Activated CD4-positive, alpha-beta T cell treated with anti-CD3 and anti-CD28 coated beads, Interleukin-2, amount 50 U/mL, for 24 hours (primary cell): Measurements from ENCODE around the gene TECR.
"Not testable (repeated sequence)": the region's sequence is repeated elsewhere in the genome, so short reads cannot be mapped to it uniquely, and the experiment has no call there.

ENCODE experiments used
- DNase-seq, 2 donors: peaks; one replicate each; pipeline ENCODE4 v3.0.0-alpha.2; 2020; ENCODE audit warnings: low read depth in 1 of 2, low spot score in 1 of 2

TECR gene

DNA sequence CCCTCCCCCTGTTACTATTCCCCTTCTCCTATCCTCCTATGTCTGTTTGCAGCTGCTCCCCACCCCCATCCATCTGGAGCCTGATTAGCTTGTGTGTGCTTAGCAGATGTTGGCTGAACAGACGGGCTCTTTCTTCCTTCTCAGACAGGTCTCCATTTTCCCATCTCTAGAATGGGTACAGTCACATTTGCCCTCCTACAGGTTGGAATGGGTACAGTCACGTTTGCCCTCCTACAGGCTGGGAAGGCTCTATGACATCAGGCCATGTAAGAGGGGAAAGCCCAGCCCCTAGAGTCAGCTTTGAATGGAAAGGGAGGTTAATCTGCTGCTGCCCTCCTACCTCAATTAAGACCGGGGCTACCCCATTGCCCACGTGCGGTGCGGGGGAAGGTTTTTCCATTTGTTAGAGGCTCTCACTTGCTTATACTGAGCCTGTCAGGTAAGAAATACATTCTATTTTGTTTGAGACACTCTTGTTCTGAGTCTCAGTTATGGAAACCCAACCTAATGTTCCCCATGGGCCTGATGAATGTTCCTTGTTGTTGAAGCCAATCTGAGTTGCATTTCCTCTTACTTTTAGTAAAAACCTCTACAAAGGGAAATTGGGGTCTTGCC lies 51.3 kb downstream of the TECR start:
- DNase-seq = peak; percentile 39 to 52

DNA sequence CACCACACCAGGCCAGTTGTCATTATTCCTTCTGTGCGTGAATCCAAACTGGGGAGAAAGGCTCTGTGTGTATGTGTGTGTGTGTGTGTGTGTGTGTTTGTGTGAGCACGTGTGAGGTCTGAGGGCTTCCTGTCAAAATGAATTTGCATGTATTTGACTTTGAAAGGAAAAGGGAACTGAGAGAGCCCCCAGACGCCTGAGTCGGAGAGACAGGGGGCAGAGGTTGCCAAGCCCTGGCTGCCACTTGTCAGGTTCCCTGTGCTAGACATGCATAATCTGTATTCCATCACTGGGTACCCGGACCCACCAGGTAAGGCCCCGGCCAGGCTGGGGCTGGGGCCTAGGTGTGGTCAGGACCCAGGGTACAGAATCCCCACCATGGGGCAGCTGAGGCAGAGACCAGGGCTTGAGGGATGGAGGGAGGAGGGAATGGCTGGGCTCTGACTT lies 53.5 kb downstream of the TECR start, which contains the start of gene CLEC17A:
Gene CLEC17A, plus strand, starts transcription at position 191 of the 447 bp plus-strand sequence. Its CDS starts 77 bp downstream, at position 268.
- no peak for DNase-seq

DNA sequence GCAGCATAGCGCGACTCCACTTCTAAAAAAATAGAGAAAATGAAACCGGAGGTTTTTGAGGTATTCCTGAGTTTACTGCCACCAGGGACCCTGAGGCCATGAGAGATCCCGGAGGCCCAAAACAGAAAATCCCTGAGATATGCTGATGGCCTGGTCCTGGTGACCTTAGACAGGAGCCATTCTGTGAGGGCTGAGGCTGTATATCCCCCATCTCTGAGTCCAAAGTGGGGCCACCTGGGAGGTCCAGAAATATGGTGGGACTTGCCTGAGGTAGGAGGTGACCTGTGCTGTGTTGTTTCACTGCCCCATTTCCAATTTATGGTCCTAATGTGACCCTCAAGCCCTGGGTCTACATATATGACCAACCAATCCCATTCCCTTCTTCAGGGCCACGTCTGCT lies 55.0 kb downstream of the TECR start:
- not testable (repeated sequence) for DNase-seq

DNA sequence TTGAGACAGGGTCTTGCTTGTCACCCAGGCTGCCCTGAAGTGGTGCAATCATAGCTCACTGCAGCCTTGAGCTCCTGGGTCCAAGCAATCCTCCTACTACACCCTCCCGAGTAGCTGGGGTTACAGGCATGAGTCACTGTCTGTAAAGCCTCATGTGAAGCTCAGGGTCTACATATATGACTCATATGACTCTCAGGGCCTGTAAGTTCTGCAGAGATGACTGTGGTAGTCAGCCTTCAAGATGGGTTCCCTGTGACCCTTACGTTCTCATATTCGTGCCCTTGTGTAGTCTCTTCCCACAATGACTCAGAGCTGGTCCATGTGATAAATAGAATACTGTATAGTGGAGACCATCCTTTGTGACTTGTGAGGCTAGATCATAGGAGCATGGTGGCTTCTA lies 55.8 kb downstream of the TECR start:
- peak; percentile 13 to 45 for DNase-seq

DNA sequence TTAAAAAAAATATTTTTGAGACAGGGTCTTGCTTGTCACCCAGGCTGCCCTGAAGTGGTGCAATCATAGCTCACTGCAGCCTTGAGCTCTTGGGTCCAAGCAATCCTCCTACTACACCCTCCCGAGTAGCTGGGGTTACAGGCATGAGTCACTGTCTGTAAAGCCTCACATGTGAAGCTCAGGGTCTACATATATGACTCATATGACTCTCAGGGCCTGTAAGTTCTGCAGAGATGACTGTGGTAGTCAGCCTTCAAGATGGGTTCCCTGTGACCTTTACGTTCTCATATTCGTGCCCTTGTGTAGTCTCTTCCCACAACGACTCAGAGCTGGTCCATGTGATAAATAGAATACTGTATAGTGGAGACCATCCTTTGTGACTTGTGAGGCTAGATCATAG lies 60.0 kb downstream of the TECR start:
- DNase-seq = peak in 1 of 2 donors; percentile 14

DNA sequence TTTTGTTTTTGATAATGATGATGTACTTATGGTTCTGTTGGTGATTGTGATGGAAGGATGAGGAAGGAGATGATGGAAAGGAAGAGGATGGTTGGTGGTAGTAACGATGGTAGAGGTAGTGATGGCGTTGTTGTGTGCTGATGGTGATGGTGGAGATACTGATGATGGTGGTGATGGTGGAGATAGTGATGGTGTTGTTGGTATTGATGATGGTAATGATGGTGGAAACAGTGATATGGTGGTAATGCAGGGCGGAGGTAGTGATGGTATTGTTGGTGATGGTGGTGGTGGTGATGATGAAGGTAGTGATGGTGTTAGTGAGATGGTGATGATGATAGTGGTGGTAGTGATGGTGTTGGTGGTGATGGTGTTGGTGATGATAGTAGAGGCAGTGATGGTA lies 66.2 kb downstream of the TECR start:
- DNase-seq = no peak

DNA sequence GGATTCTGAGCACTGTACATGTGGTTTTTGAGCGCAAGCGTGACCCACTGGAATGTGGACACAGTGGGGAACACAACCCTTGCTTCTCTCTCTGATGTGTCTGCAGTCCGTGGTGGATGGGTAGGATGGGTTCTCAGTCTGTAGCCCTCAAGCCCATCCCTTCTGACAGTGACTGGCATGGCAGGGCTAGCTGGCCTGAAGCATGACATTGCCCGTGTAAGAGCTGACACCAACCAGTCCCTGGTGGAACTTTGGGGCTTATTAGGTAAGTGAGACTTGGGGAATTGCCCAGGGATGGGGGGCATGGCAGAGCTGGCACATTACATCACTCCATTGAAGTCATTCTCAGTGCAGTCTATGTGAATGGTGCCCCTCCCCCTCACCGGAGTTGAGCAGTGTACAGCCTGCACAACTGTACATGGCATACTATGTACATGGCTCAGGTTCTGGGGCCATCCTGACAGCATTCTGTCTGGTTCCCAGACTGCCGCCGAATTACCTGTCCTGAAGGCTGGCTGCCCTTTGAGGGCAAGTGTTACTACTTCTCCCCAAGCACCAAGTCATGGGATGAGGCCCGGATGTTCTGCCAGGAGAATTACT lies 70.3 kb downstream of the TECR start:
- DNase-seq = no peak

DNA sequence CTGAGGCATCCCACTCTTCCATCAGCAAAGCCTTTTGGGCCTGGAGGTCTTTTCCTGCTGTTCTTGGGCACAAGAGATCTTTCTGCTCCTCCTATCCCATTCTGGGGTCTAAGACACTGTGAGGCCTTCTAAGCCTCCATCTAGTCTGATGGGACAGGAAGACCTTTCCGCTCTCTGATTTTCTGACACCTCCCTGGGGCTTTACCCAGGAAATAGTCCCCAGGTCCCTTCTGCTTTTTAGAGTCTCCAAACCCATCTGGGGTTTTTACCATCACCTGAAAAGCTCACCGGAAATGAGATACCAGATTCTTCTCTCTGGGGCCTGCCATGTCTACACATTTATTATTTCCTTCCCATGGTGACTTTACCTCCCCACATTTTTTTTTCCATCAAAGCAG lies 74.6 kb downstream of the TECR start:
- DNase-seq = no peak

DNA sequence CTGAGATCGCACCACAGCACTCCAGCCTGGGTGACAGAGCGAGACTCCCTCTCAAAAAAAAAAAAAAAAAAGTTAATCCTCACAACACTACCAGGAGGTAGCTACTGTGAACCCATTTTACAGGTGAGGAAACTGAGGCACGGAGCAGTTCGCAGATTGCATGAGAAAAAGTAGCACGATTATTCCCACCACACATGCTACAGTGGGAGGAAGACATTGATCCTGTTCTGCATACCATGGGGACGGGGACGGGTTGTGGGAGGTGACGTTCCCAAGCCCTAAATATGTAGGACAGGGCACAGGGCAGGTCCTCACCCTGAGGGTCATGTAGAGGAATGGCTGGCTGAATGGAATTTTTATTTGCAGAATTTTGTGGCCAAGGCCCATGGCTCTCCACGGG lies 77.2 kb downstream of the TECR start:
- DNase-seq = no peak

DNA sequence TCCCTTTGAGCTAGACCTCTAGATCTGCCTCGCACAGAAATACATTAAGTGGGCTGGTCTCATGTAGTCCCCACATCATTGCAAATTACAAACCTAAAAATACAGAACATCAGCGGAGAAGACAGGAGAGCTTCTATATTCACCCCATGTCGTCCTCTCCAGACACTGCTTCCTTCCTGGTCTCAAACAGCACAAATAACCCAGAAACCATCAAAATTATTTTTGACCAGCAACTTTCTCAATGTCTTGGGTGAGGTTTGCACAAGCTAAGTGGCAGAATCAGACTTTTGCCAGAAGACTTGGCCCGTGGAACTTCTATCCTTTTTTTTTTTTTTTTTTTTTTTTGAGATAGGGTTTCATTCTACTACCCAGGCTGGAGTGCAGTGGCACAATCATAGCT lies 81.7 kb downstream of the TECR start:
- no peak for DNase-seq

DNA sequence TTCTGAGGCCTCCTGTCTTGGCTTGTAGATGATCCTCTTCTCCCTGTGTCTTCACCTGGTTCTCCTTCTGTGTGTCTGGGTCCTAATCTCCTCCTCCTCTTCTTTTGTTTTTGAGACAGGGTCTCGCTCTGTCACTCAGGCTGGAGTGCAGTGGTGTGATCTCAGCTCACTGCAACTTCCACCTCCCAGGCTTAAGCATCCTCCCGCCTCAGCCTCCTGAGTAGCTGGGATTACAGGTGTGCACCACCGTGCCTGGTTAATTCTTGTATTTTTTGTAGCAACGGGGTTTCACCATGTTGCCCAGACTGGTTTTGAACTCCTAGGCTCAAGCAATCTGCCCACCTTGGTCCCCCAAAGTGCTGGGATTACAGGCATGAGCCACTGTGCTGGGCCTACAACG lies 82.8 kb downstream of the TECR start:
- not testable (repeated sequence) for DNase-seq

DNA sequence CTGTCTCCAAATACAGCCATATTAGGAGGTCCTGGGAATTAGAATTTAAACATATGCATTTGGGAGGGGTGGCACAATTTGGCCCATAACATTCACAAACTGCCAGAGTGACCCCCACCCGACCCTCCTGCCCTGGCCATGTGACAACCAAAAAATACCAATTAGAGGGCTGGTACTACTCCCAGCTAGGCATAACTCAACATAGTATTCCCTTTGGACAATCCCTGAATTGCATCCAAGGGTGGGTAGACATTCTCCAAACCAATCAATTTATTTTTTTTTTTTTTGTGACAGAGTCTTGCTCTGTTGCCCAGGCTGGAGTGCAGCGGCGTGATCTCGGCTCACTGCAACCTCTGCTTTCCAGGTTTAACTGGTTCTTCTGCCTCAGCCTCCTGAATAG lies 83.3 kb downstream of the TECR start:
- no peak for DNase-seq

DNA sequence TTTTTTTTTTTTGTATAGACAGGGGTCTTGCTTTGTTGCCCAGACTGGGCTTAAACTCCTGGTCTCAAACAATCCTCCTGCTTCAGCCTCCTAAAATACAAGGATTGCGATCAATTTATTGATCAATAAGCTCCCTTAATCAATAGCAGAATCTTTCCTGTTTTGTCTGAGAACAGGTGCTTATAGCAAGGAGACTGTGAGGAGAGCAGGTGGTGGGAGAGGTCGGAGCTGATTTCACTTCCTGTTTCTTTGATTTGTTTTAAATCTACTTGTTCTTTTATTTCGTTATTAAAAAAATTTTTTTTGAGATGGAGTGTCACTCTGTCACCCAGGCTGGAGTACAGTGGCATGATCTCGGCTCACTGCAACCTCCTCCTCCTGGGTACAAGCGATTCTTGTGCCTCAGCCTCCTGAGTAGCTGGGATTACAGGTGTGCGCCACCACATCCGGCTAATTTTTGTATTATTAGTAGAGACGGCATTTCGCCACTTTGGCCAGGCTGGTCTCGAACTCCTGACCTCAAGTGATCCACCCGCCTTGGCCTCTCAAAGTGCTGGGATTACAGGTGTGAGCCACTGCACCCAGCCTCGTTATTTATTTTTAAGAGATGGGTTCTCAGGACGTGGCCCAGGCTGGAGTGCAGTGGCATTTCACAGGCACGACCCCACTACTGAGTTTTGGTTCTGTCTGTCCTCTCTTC lies 84.2 kb downstream of the TECR start:
- DNase-seq = not testable (repeated sequence)

DNA sequence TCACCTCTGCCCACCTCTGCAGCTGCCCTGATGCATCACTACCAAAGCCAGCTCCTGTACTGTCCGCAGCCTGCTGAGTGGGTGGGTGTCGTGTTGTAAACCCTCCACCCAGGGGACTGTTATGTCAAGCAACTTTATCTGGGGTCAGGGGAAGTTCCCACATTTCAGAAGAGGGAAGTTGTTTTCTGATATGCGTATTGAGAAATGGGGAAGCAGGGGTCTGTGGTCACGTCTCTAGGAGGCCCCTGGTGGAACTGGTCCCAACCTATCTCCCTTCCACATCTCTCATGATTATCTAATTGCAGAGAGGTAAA lies 84.7 kb downstream of the TECR start:
- no peak for DNase-seq
